ENCODE measurements around the gene CNTNAP3.
"Not testable (repeated sequence)": the region's sequence is repeated elsewhere in the genome, so short reads cannot be mapped to it uniquely, and the experiment has no call there.

Gene CNTNAP3

GRCh38 chr9:39028168-39028567 lies 259.8 kb downstream of the CNTNAP3 start:
- in situ Hi-C loops (cut with MboI; ENCODE audit: low sequenced_read_pairs, unreplicated experiment); DNase-seq (ENCODE audit: low spot score): not testable (repeated sequence)

- DNase-seq (ENCODE audit: low spot score) = not testable (repeated sequence)
Measured at GRCh38 chr9:39025911-39026588, 261.9 kb downstream of the CNTNAP3 start.

More at GRCh38 chr9:39025911-39026588, 261.9 kb downstream of the CNTNAP3 start:
- in situ Hi-C loops (cut with MboI; ENCODE audit: low sequenced_read_pairs, unreplicated experiment) = not testable (repeated sequence)

All from GM13976 (cell line).